Nucleus accumbens (tissue), 56 donors: ENCODE measurements around the gene NELL1.

Source experiments
- DNase-seq, 56 donors: peaks; one replicate each; lab custom pipeline; 2025; lab: John Stamatoyannopoulos, UW

Gene NELL1

DNA sequence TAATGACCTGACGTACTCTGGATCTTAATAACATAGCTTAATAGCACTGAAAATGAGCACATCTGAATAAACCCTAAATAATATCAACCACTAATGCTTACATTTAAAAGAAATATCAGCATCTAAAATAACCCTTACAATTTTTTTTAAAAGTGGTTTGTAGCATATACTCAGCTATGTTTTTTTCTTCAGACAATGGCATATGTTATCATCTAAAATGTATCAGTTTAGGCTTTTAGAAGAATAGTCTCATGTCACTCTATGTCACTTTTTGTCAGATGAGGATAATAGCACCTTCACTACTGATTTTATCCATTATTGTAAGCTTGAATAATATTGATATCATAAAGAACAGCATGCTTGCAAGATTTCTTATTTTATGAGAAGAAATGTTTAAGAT is 868.6 kb downstream of the NELL1 start:
- DNase-seq = no peak

DNA sequence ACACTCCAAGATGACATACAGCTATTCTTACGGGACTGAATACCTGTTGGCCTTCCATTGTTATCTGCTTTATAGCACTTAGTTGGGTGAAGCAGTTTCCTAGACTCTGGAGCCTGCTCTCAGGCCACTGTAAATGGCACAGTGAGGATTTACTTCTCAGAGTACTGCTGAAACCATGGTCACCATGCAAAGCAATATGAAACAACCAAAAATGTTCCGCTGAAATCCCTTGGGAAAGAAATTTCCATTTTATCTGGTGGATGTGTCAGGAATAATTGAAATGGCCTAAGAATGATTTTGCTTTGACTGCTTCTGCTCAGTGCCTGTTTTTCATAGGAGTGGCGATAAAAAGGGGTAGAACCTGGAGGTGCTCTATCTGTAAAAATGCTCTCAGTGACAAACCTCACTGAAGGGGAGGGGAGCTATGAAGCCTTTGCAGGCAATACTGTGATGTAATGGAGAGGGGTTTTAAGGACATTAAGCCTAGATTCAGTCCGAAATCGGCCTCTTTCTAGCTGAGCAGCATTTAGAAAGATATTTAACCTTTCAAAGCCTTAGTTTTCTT is 871.9 kb downstream of the NELL1 start:
- no peak for DNase-seq

DNA sequence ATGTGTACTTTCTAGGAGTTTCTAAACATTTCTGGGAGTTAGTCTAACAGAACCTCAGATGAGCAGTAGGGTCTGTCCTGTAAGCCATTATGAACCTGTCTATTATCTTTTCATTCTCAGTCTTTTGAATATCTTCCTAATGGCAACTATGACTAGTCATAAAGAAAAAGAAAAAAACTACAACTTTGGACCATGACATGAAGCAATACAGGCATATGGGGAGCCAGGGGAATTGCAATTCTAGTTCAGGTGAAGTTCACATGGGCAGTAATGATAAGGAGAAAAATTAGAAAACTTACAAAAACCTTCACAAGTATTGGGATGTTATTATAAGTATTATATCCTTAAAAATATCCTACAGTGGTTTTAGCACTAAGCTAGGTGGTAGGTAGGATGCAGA is 874.5 kb downstream of the NELL1 start:
- DNase-seq = no peak

DNA sequence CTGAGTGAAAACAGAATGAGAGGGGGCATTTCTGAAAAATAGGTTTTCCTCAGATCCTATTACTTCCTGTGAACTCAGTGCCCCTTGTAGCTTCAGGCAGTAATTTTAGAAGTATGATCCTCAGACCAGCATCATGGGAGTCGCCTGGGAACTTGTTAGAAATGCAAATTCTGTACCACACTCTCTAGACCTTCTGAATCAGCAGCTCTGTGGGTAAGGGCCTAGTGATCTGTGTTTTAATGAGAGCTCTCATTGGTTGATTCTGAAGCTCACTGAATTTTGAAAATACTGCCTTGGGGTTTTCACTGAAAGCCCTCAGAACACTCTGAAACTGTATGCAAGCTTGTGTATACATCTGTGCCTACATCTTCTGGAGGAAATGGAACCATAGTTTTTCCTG is 876.3 kb downstream of the NELL1 start:
- DNase-seq = no peak

DNA sequence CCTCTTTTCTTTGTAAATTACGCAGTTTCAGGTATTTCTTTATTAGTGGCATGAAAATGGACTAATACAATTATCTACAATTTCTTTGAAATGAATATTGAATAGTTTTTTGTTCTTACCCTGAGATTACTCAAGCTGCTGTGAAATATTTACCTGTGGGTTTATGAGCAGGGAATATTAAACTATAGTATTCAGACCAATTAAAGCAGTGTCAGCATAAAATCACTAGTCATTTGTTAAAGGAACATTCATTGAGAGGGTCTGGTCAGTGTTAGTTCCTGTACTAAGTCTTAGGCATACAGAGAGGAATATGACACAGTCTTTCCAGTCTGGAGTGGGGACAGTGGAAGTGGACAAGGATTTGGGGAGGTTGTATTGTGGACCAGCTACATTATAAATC is 877.3 kb downstream of the NELL1 start:
- DNase-seq = no peak

DNA sequence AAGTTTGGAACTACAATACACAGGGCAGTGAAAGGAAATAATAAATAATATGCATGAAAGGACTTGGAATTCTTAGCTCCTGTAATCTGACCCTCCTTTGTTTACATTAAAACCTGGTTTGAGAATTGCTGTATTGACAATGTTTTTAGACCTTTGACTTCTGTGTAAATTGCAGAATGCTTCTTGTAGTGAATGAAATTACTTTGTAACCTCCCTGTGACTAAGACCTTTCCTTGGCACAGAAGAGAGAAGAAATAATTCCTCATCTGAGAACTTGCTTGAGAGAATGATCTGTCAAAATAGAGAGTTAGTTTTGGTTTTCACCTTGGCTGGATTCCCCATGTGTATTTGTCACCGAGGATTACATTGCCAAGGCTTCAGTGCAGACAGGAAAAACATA is 883.5 kb downstream of the NELL1 start:
- no peak for DNase-seq

DNA sequence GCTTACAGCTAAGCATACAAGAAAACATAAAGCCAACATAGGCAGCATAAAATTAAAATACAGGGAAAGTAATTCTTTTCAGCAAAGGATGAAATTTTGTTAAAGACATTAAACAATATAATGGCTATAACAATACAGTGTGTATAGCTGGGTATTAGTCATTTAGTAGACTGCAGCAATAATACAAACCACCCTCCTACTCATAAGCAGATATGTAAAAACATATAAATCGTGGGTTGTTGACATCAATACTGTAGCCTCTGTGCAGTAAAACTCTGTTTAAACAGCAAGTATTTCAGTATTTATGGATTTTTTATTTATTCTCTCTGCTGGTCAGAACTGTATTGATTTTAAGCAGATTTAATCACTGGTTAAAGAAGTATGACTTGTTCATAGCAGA is 884.4 kb downstream of the NELL1 start:
- no peak for DNase-seq

DNA sequence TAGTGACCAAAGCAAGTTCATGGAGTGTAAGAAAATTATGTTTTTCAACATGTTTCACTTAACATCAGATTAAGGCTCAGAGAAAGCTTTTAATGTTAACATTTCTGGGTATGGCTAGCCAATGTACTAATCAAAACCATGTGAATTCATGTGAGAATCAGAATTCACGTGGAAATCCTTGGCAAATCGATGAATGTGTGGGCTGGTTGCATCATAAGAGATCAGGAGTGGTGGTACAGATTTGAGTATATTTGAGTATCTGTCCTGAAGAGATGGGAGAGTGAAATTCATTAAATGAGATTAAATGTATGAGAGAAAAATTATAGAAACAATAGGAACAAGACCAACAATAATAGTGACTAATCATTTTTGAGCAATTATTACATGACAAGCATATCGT is 884.9 kb downstream of the NELL1 start:
- DNase-seq = no peak

DNA sequence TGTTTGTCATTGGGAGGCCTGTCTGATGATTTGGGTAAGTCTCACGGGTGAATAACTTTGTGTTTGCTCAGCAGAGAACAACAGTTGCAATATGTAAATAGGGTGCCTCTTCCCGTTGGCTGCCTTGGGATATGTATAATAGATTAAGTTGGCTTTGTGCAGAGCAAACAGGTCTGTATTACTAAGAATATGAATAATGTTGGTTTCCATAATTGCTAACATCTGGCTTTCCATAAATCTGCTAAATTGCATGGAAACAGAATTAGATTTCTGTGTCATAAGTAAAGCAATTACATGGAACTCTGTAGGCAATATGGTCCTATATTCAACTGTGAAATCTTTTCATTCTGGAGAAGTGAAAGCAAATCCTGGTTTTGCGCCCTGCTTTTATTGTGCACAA is 887.5 kb downstream of the NELL1 start:
- DNase-seq = no peak

DNA sequence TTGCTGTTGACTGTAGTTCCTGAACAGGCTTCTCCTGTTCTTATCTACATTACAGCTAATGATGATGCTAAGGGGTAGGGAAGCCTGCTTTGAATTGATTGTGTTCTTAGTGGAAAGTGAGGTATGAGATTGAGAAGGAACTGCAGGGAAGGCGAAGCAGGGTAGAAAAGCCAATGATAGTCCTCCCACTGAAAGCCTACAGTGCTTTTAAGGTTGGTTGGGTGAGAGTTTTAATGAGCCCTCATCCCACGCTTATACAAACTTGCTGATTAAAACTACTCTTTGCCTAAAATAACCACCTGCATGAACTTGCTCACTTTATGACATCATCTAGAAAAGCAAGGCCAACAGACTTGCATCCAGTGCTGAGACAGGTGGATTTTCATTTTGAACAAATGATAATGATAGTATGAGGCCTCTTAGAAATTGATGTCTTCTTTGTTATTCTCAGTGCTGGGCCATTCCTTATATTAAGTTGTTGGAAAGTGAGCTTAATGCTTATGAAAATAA is 891.1 kb downstream of the NELL1 start:
- DNase-seq = no peak

DNA sequence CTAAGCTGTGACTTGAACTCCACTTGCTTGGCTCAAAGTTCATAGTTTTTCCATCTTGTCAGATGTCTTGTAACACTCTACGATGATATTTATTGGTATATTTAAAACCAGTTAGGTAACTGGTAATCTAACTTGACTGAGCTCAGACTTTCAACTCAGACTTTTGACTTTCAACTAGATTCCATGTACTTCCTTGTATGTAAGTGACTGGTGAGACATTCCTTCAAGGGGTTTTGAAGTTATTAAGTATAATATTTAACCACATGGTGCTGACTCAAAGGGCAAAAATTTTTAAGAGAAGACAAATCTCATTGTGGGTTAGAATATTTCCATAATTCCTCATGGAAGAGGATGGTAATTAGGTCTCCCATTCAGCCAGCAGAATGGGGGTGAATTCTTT is 892.2 kb downstream of the NELL1 start:
- no peak for DNase-seq

DNA sequence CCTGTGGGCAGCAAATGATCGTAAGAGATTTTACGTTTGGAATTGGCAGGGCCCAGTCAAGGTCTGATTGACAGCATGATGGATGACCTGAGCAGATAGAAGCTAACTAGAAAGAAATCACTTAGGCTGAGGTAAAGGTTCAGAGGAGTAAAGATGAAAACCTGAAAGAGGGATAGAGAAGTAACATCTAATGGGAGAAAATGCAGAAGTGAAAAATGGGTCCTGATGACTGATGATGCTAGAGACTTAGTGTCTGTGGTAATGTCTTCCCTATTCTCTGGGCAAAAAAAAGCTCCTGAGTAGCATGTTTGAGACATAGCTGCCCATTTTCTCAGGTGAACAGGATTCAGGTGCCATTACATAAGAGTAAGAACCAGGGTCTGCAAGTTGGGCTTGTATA is 894.7 kb downstream of the NELL1 start:
- DNase-seq = no peak

DNA sequence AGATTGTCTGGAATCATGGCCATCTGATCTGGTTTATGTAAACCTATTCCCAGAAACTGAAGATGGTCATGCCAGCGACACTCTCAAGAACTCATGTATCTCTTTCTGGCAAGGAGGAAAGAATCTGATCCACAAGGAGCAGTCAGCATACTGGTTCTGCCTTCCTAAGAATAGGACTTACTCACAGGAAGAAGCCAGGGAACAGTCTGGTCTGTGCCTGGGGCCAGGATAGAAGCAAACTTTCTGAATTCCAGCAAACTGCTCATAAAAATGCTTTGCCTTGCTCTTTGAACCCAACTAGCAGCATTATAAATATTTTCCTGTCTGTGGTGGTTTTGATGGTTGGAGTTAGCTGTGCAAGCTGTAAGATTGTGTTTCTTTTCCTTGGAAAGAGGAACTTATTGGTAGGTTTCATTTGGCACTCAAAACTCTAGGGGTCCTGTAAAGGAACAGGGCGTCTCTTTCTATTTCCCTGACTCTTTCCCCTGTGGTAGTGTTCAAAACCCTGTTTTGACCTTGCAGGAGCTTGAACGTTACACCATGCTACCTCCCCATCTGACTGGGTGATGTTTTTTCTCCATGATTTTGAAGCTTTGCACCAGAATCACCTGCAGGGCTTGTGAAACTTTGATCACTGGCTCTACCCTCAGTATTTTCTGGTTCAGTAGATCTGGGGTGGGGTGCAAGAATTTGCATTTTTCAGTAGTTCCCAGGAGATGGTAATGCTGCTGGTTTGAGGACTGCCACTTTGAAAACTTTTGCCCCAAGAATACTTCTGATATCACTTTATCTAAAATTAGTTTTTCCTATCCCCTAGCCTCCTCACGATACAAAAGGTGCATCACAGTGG is 895.7 kb downstream of the NELL1 start:
- DNase-seq = no peak

DNA sequence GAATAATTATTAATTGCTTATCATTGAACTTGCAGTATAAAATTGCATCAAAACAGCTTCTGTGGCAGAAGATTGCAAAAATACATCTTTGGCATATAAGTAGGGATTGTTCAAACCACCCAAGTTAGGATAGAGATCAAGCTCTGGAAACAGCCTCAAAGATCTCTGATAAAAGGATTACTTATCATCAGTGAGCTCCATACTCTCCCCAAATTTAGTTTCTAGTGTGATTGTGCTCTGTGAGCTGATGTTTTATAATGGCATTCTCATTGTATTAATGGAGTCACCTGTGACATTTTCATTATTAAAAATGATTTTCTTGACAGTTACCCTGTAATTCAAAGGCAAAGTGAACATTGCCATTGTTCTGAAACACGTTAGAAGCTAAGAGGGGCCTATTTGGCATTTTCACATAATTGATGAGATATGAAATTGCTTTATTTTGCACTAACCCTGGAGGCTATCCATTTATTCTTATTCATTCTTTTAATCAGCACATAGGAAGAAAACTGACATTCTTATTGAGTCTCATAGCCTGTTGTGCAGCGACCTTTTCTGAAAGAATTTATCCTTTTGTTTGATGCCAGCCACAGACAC is 897.2 kb downstream of the NELL1 start:
- DNase-seq = no peak

DNA sequence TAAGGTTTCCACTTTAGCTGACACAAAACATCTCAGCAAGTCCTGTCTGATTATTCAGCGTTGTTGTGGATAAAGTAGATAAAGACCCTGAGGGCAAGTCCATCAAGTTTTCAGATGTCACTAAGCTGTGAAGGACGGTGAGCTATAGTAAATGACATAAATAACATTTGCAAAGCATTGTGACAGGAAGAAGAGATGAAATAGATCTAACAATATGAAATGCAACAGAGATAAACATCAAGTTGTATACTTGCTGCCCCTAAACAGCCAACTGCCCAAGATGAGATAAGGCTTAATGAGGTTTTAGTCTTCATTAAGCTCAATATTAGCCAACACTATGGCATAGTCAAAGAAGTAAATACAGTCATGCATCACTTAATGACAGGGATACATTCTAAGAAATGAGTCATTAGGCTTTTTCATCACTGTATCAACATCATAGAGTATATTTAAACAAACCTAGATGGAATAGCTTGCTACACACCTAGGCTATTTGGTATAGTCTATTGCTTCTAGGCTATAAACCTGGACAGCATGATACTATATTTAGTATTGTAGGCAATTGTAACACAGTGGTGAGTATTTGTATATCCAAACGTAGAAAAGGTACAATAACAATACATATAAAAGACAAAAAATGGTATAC is 898.4 kb downstream of the NELL1 start:
- no peak for DNase-seq

DNA sequence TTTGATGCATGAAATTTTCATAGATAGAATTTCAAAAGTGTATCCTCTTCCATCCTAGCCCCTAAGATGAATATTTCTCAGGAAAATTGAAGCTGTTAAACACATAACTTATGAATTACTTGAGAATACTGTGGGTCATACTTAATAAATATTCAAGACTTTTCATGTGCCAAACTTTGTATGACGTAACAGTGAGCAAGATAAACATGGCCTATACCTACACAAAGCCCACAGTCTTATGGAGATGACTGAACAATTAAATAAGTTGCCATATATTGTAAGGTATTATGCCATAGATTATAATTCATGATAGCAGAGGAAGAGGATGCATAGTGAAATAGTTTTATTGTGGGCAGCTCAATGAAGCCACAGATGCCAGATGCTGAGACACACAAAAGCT is 902.8 kb downstream of the NELL1 start:
- DNase-seq = no peak

DNA sequence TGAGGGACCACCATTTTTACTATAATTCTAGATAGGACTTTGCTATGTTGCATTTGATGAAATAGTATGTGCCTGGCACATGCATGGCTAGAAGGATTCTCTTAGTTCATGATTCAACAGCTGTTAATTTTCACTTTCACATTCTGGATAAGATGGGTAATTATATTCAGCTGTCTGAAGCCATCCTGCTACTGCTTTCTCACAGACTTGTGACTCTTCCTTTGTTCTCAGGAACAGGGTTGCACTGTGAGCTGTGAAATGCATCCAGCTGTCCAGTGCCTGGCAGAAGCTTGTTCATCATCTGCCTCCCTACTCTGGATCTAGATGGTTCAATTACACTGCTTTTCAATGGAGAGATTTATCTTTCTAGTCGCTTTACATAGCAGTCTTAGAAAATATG is 913.4 kb downstream of the NELL1 start:
- DNase-seq = peak in 5 of 56 donors; percentile 1 to 22 (median 2)

DNA sequence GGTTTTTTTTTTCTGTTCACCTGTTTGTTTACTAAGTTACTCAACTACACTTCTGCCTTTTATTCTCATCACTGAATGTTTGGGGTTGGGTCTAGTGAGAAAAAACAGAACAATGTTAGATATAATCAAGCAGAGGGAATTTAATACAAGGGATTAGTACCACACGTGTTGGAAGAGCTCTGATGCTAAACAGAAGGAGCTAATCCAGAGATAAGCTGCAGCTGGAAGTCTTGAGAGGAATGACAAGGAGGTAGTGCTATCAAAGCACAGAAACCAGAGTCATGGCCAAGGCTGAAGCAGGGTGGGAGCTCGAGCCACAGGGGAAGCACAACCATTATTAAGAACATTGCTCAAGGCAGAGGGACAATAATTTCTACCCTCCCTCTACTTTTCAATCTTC is 919.4 kb downstream of the NELL1 start:
- no peak for DNase-seq

DNA sequence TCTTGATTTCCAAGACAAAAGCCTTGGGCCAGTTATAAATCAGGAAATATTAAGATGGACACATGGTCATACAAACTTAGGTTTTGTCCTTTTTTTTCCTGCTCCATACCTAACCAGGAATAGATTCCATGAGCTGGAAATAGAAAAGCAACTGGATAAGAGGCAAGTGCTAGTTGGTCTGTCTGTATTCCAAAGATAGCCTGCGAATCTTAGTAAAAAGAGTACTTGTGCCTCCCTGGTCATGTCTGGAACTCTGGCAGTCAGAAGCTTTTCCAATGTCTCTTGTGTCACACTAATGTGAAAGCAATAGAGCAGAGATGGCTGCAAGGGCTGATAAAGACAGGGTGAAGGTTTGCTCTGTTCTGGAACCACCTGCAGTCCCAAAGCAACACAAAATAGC is 933.3 kb downstream of the NELL1 start:
- DNase-seq = no peak

DNA sequence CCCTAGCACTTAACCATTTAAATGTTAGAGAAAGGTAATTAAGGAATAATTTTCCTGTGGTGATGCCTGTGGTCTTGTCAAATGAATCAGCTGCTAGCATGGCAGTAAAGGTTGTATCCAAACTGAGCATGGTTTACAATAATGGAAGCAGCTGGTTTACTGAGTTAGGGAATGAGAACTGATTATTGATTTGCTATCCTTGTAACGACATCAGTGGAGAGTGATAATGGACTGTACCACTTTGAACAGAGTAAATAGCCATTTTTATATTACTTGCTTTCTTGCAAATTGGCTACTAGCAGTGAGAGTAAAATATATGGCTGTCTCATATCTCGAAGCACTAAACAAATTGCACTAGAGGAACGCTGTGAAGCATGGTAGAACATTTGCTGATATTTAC is 934.5 kb downstream of the NELL1 start:
- no peak for DNase-seq

DNA sequence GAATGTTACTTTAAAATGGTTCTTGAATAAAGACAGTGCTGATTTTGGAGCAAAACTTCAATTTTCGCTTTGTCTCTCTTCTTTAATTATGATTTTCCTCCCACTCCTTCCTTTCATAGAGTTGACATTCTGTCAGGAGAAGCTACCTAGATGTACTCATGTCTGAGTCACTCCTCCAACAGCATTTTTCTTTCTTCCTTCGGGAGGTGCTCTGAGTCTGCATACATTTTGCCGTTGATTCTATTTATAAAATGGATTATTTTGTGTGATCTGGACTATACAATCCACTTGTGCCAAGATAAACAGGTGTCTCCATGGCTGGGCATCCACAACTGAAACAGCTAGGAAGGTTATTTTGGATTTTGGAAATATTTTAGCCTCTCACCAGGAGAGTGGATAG is 935.2 kb downstream of the NELL1 start:
- DNase-seq = peak in 3 of 56 donors; percentile 6 to 12 (median 8)
